ENCODE data around the gene KDM4B.
A peak's percentile ranks its signal among the peaks of the same experiment; 100 is the strongest.

KDM4B gene

DNA sequence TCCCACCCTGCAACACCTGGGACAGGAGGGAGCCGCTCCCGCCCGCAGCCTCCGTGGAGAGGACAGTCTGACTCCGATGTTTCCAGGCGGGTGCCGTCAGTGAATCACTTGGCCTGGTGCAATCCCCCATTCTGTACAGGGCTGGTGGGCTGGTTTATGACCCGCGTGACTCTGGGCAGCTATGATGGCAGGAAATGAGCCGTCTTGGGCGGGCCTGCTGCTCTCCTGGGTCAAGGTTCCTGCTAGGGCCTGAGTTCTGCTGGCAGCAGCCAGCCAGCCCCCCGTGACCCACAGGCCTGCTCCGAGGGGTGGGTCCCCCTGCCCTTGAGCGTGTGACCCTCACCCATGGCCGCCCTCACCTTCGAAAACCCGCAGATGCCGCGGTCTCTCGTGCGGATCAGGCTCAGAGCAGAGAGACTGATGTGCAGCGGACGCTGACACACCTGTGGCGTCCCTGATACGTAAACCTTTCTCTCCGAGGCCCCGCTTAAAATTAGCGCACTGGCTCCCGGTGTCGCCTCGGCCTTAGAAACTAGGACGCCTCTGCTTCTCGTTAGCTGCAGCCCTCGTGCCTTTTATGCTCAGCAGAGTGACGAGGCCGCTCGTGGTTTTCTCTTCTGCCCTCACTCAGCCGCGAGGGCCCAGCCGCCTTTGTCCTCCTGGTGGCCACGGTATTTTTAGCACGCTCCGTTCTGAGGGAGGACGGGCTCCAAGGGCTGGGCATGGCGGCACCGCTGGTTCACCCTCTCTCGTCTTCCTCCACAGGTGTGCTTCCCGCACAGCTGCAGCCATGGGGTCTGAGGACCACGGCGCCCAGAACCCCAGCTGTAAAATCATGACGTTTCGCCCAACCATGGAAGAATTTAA is 63.4 kb downstream of the KDM4B start:
- DNase-seq (ENCODE audit: low read depth in 2 of 2): no peak

DNA sequence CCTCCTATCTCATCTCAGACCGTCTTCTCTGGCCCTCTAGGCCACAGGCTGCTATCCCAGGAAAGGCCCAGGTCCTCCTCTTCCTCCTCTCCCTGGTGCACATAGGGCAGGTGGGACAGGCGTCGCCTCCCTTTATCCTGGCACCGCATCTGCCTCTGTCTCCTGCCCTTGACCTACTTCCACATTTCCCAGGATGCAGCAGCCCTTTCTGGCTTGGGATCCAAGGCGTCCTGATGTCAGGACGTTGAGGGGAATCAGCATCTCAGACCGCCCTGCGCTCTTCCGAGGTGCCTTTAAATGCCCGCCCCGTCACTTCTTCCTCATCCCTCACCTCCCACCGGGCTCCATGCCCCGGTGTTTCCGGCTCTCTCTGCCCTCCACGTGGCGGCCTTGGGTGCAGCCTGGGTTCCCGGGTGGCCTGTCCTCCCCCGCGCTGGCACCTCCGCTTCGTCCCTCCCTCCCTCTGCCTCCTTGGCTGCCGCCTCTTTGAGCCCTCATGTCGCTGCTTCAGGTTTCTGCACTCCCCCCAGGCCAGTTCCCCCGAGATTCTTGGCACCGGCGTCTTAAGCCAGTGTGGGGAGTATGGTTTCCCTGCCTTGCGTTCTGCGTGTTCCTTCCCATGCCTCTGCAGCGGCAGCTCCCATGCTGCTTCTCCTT is 66.3 kb downstream of the KDM4B start:
- DNase-seq (ENCODE audit: low read depth in 2 of 2): no peak

DNA sequence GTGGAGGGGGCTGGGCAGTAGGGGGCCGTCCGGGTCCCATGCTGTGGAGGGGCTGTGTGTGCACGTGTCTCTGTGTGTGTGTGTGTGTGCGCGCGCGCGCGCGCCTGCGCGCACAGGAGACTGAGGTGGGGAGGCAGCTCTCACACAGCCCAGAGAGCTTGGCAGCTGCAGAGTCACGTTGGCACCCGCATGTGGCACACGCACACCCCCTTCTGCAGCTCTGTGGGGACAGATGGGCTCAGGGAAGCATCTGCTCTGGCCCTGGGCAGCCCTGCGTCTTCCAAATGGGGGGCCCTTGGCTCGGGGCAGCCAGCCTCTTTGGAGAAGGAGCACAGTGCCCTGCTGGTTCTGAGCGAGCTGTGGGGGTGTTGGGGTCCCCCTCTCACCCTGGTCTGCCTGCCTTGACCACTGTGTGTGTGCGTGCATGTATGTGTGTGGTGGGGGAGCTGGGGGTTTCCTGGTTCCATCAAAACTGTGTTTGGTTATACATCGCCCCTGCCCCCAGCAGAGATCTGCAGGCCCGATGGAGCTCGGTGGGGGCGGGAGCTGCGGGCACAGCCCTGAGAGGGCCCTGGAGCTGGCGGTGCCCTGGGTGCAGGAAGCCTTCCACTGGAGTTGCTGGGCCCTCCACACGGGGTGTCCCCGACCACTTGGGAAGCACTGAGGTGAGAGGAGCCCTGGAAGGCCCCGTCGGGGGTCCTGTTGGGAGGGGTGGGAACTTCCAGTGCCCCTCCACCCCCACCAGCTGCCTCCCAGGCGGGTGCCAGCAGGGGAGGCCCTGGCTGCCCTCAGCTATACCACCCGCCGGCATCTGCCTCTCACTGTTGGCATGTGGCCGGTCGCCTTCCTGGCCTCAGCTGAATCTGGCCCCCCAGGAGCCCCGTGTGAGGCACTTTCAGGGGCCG is 67.1 kb downstream of the KDM4B start:
- DNase-seq (ENCODE audit: low read depth in 2 of 2): no peak

DNA sequence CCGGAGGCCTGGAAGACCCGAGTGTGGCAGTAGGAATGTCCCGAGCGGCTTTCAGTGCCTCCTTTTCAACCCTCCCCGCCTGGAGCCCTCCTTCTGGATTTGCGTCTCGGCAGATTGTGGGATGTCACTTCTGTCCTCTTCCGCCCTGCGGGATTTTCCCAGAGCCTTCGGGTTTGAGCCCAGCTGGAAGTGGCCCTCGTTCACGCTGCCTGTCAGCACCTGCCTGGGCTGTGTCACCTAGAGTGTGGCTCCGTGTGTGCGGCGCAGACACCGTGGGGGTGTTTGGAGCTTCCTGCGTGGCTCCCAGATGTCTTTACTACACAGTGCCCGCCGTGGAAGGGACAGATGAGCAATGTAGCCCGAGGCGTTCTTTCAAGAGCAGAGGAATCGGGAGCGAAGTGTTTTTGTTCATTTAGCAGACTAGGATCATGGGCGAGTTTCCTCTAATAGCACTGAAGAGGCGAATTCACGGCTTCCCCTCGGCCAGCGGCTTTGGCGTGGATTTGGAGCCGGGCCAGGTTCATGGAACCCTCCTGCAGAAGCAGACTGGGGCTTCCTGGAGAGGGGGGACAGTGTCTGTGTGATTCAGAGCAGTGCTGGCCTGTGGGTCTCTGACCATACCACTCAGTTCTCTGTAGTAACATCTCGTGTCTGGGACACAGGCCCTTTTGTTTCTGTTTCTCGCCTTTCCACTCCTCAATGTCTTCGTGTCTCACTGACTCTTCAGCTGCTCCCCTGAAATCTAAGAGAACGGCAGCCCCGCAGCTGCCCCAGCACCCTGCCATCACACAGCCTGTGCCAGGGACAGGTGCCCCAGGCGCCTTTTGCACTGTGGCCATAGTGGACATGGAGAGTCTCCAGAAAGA is 68.0 kb downstream of the KDM4B start:
- DNase-seq (ENCODE audit: low read depth in 2 of 2): no peak

DNA sequence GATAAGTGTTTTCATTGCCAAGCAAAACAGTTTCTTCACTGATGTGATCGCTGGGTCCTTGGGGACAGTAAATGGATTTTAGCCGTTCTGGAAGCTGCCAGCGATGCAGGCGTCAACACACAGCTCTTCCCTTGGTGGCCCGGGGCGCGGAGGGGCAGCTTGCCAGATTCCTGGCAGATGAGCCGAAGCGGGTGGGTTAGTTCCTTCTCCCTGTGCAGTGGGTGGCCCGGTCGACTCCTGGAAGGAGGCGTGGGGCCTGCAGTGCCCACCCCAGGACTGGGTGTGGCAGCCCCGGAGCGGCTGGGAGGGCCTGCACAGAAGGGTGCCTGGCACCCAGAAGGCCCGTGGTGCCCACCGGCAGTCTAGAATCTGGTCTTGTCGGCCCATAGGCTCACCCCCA is 69.0 kb downstream of the KDM4B start:
- no peak for DNase-seq (ENCODE audit: low read depth in 2 of 2)

DNA sequence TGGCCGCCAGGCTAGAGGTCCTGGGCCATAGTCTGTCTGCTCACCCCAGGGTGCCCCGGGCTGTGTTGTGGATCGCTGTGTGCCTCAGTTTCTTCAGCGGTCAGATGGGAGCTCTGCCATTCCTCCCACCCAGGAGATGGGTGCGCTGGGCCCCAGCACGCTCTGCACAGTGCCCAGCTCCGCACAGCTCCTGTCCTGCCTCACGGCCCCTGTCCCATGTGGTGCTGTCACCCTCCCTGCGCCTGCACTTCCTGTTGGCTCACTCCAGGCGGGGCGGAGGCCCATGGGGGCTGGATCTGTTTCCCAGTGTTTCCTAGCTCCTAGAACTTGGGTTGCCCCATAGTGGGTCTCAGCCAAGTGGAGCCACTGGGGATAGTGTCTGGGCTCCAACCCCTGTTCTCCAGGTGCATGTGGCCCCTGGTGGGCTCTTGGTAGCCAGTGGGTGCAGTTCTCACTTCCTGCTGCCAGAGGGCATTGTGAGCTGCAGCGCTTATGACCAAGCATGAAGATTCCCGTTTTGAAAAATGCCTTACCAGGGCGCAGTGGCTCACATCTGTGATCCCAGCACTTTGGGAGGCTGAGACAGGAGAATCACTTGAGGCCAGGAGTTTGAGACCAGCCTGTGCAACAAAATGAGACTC is 69.8 kb downstream of the KDM4B start:
- no peak for DNase-seq (ENCODE audit: low read depth in 2 of 2)

DNA sequence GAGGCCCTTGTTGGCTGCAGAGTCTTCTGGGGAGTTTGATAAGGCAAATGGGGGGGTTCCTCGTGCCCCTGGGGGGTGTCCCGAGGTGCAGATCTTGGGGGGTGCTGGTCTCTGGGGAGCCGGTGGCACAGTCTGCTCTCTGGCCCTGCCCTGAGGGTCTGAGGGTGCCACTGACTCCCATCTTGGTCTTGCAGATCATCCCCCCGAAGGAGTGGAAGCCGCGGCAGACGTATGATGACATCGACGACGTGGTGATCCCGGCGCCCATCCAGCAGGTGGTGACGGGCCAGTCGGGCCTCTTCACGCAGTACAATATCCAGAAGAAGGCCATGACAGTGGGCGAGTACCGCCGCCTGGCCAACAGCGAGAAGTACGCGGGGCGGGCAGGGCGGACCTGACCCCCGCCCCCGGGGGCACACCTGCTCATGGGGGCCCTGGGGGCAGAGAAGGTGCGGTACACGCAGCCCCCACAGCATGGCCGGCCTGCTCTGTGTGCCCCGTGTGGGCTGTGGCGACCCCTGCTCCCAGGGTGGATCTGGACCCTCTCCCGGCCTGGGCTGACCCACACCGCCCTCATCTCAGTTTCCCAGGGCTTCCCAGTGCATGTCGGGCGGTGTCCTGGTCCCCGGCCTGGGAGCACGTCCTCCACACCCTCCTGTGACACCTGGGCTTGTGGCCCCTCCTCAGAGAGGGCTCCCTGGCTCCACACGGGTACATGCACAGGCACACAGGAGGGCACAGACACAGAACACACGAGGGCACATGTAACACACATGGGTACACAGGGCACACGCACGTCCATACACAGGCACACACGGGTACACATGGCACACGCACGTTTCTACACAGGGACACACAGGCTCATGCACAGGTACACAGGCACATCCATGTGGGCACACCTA is 71.0 kb downstream of the KDM4B start:
- DNase-seq (ENCODE audit: low read depth in 2 of 2): no peak

DNA sequence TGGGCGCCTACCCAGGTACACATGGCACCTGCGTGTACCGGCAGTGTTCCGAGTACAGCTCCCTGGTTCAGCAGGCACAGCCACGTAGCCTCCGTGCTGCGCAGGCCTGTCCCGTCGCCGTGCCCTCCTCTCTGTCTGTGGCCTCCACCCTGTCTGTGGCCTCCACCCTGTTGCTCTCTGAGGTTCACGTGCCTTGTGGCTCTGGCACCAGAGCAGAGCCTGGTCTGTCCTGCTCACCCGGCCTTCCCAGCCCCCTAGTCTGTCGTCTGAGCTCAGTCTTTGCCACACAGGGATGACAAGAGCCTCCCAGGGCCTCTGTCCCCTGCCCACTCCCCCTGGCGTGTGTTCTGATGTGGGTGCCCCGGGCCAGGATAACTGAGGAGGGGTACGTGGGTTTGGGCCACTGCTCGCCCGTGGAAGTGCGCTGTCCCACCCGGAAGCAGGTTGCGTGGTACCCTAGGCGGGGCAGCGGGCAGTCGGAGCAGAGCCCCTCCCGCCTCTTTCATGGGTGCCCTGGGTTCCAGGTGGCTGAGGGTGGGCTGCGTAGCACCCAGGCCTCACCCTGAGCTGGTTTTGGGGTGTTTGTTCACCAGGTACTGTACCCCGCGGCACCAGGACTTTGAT is 71.7 kb downstream of the KDM4B start:
- no peak for DNase-seq (ENCODE audit: low read depth in 2 of 2)

DNA sequence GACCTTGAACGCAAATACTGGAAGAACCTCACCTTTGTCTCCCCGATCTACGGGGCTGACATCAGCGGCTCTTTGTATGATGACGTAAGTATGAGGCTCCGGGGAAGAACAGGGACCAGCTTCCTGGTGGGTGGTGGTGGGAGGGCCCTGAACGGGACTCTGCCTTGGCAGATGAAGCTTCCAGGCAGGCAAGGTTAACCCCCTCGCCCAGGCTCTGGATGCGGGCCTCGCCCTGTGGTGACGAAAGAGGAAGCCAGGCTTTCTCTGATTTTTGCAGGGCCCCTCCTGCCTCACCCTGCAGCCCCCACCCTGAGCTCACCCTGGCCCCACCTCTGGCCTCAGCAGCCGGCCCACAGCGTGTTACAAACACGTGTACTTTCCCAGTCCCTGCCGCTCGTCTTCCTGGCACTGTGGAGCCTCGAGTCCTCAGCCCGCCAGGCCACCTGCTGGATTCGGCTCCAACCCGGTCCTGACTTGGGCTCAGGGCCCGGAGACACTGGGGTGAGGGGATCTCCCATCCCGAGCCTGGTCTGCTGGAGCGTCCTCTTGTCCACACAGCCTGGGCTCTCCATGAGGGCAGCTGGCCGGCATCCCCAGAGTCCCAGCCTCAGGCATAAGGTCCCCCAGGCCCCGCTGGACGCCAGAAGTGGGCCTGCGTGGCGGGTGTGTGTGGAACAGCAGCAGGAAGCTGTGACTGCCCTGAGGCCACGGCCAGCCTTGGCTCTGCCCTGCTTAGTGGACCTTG is 72.4 kb downstream of the KDM4B start:
- DNase-seq (ENCODE audit: low read depth in 2 of 2): no peak

DNA sequence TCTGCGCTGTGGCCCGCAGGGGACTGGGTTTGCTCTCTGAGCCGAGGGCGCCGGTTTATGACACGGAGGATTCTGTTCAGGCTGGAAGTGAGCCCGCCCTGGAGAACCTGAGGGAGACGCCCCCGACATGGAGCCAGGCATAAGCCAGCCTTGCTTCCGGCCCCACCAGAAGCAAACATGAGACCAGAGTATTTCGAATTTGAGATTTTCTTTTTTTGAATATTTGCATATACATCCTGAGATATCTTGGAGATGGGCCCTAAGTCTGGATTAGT is 72.9 kb downstream of the KDM4B start:
- DNase-seq (ENCODE audit: low read depth in 2 of 2): no peak

DNA sequence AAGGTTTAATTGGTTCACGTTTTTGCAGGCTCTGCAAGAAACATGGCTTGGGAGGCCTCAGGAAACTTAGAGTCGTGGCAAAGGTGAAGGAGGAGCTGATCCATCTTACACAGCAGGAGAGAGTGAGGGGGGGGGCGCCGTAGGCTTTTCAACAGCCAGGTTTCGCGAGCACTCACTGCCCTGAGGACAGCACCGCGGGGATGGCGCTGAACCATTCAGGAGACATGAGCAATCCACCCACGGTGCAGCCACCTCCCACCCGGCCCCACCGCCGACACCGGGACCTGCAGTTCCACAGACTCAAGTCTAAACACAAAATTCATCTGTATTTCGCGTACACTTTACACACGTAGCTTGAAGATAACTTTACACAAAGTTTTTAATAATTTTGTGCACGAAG is 73.6 kb downstream of the KDM4B start:
- no peak for DNase-seq (ENCODE audit: low read depth in 2 of 2)

DNA sequence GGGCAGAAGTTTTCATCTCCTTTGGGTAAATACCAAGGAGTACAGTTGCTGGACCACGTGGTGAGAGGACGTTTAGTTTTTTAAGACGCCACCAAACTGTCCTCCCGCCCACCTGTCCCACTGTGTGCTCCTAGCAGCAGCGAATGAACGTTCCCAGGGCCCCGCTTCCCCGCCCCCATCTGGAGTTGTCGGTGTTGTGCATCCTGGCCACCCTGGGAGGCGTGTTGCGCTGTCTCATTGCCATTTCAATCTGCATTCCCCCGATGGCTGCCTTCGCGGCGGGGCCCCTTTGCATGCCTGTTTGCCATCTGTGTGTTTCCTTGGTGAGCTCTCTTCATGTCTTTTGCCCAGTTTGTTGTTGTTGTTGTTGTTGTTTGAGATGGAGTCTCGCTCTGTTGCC is 76.1 kb downstream of the KDM4B start:
- DNase-seq (ENCODE audit: low read depth in 2 of 2): no peak

DNA sequence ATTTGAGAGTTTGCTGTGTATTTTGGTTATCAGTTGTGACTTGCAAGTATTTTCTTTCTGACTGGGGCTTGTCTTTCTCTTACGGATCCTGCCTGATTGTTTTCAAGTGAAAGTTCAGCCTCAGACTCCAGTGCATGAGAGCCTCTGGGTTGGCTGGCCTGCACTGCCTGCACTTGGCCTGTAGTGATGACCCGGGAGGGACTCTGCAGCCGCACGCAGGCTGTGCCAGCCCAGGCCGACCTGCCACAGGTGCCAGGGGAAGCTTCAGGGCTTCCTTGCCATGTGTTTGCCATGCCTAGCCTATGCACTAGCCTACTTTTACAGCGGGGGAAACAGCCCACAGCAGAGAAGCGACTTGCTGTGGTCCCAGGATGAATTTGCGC is 77.0 kb downstream of the KDM4B start:
- no peak for DNase-seq (ENCODE audit: low read depth in 2 of 2)

DNA sequence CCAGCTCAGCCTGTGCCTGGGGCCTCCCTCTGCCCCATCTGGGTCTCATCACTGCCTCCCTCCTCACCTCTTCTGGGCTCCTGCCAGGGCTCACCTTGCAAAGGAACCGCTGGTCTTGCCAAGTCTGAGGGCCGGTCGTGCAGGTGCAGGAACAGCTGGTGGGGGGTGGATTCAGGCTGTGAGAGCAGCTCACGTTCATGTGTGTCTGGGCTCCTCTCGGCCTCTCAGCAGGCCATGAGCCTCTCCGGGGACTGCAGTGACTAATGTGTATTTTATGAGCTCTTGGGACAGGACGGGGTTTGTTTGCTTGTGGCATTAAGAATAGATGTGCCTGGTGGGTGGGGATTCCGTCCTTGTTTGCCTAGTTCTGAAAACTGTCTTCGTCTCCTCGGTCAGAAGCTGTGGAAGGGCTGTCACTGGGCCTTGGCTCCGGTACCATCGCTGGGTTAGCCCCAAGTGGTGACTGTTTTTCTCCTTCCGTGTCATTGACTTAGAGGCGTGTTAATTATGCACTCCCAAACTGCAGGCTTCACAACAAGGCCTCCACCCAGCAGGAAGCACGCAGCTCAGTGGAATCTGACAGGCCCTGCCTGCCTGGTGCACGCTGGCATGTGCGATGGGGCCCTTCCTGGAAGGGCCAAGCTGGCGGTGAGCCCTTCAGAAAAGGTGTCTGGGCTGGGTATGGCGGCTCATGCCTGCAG is 77.6 kb downstream of the KDM4B start:
- DNase-seq (ENCODE audit: low read depth in 2 of 2): no peak

DNA sequence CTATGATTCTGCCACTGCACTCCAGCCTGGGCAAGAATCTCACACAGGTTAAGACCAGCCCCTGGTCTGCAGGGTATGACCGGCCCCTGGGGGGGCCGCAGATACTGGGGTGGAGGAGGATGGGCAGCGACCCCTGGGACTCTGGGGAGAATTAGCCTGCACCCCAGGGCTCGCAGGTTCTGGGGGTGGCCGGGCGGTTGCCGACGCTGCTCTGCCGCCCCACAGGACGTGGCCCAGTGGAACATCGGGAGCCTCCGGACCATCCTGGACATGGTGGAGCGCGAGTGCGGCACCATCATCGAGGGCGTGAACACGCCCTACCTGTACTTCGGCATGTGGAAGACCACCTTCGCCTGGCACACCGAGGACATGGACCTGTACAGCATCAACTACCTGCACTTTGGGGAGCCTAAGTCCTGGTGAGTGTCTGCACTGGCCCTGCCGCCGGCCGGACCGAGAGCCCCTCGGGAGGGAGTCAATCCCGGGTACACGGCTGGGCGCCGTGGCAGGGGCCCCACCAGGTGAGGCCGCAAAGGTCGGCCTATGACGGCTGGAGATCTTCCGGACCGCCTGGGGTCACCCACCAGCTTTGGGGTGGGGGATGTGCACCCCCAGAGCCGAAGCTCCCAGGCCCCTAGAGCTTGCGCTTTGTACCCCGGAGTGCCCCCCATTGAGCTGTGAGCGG is 78.5 kb downstream of the KDM4B start:
- DNase-seq (ENCODE audit: low read depth in 2 of 2): no peak

DNA sequence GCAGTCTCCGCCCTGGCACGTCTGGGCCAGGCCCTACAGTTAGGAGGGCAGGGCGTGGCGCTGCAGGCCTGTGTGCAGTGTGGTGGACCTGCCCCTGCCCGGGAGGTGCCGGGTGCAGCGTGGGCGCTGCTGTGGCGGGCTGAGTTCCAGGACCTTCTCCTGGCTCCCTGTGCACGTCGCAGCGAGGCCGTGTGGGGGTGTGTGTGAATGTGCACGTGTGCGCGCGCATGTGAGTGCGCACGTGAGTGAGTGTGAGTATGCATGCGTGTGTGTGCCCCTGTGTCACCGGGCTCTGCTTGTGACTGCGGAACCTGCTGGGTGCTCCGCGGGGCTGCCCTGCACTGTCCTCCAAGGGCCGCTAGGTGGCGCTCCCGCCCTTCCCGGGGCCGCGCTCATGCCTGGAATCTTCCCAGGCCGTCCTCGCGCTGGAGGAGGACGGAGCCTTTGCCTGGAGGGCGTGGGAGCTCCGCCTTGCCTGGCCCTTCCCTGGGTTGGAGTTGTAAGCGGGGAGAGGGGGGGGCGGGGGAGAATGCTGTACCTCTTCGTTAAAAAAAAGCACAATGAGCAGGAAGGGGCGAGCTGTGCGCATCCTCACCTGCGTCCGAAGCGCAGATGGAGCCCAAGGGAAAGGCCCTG is 79.3 kb downstream of the KDM4B start:
- DNase-seq (ENCODE audit: low read depth in 2 of 2): peak; percentile 37 to 52

All from stimulated activated CD4-positive, alpha-beta T cell treated with anti-CD3 and anti-CD28 coated beads, Interleukin-12 subunit alpha, Interleukin-12 subunit beta, amount 100 ng/mL, for 24 hours (primary cell).